H1 (cell line): Measurements from ENCODE around the gene ECEL1. TPM values are rescaled to one million over a fixed set of nuclear protein-coding genes. Genes with fewer than 3 reads are reported as not detected.

Experiments used
- CTCF ChIA-PET: fragments of 300-600 bp; sonication (Branson Sonifier 250); formaldehyde crosslinking; loops from one replicate; lab custom pipeline; 2021; ENCODE audit not compliant: partially characterized antibody; lab: Charles Lee
- POLR2A ChIA-PET: fragments of 300-600 bp; sonication (Branson Sonifier 250); formaldehyde crosslinking; loops from one replicate; lab custom pipeline; 2021; ENCODE audit warnings: inconsistent platforms; ENCODE audit not compliant: partially characterized antibody; lab: Charles Lee
- DNase-seq, 2 experiments: peaks; one replicate each; pipeline versions ENCODE4 v3.0.0 to v3.0.0-alpha.2; 2010 to 2022; ENCODE audit warnings: low spot score in 2 of 2, low read depth in 1 of 2, mixed read lengths in 1 of 2
- FAIRE-seq: peaks from 2 replicates; lab custom pipeline; 2011; peaks lifted over from hg19 to GRCh38; lab: Jason Lieb, UNC
- H2AFZ ChIP-seq: 2 replicates; pipeline ENCODE4 v1.8.1; 2012; ENCODE audit warnings: low read length, inconsistent platforms
- H2AK5ac ChIP-seq: 2 replicates; pipeline ENCODE4 v1.6.1; 2013; ENCODE audit warnings: low read depth, low read length
- H2BK120ac ChIP-seq: replicated peaks from 2 replicates; pipeline ENCODE3; 2013; ENCODE audit warnings: low read depth, low read length, inconsistent platforms
- H2BK12ac ChIP-seq: 2 replicates; pipeline ENCODE4 v1.6.1; 2013; ENCODE audit warnings: low read depth, low read length
- H2BK15ac ChIP-seq: 2 replicates; pipeline ENCODE4 v1.6.1; 2013; ENCODE audit warnings: low read length
- H2BK20ac ChIP-seq: 2 replicates; pipeline ENCODE4 v1.6.1; 2013; ENCODE audit warnings: low read length
- H2BK5ac ChIP-seq: 2 replicates; pipeline ENCODE4 v1.6.1; 2013; ENCODE audit warnings: low read depth, low read length
- H3K14ac ChIP-seq: 2 replicates; pipeline ENCODE4 v1.6.1; 2013; ENCODE audit warnings: inconsistent platforms; ENCODE audit not compliant: insufficient read length
- H3K18ac ChIP-seq: 2 replicates; pipeline ENCODE4 v1.6.1; 2013; ENCODE audit warnings: low read length; ENCODE audit errors: extremely low read depth
- H3K23ac ChIP-seq: 2 replicates; pipeline ENCODE4 v1.6.1; 2013; ENCODE audit warnings: inconsistent platforms; ENCODE audit not compliant: insufficient read length
- H3K23me2 ChIP-seq: 2 replicates; pipeline ENCODE4 v1.6.1; 2013; ENCODE audit warnings: low read depth, low read length
- H3K27ac ChIP-seq: 2 replicates; pipeline ENCODE4 v1.6.1; 2011; ENCODE audit warnings: low read depth, low read length, inconsistent platforms
- H3K27me3 ChIP-seq, 4 experiments: replicated peaks in 1 of 4; 1 replicate in 1 of 4; 2 replicates in 3 of 4; pipeline versions ENCODE4 v1.6.1 to v1.8.1; 2011 to 2013; ENCODE audit warnings: low read length in 3 of 4, mild to moderate bottlenecking in 3 of 4, inconsistent platforms in 2 of 4, mixed read lengths in 2 of 4, moderate library complexity in 1 of 4; ENCODE audit not compliant: control insufficient read depth in 3 of 4, insufficient read depth in 3 of 4; ENCODE audit errors: extremely low read depth in 1 of 4
- H3K36me3 ChIP-seq, 4 experiments: 2 replicates each; pipeline versions ENCODE4 v1.6.1 to v1.8.1; 2011 to 2013; ENCODE audit warnings: mild to moderate bottlenecking in 4 of 4, low read length in 3 of 4, moderate library complexity in 2 of 4, control low read depth in 1 of 4, inconsistent platforms in 1 of 4; ENCODE audit not compliant: insufficient read depth in 4 of 4, control insufficient read depth in 2 of 4
- H3K4ac ChIP-seq: replicated peaks from 2 replicates; pipeline ENCODE3; 2013; ENCODE audit warnings: low read length, low read depth, mixed read lengths, inconsistent platforms; ENCODE audit not compliant: insufficient read length
- H3K4me1 ChIP-seq, 4 experiments: replicated peaks in 1 of 4; 1 replicate in 1 of 4; 2 replicates in 3 of 4; pipeline versions ENCODE4 v1.6.1 to v1.8.1; 2011 to 2013; ENCODE audit warnings: low read length in 3 of 4, inconsistent platforms in 2 of 4, mixed read lengths in 1 of 4; ENCODE audit not compliant: insufficient read depth in 4 of 4, control insufficient read depth in 3 of 4
- H3K4me2 ChIP-seq, 2 experiments: 2 replicates each; pipeline versions ENCODE4 v1.6.1 to v1.8.1; 2011 to 2013; ENCODE audit warnings: low read depth in 2 of 2, low read length in 2 of 2, control low read depth in 1 of 2, inconsistent platforms in 1 of 2, mild to moderate bottlenecking in 1 of 2; ENCODE audit not compliant: insufficient read depth in 1 of 2
- H3K4me3 ChIP-seq, 4 experiments: fragments of 200-600, 300-600 bp in 1 of 4; sonication (generic), shearing (Covaris generic), sonication (Bioruptor Twin) in 1 of 4; 2 replicates each; pipeline versions ENCODE4 v1.5.1 to v1.8.1; 2011 to 2016; ENCODE audit warnings: low read length in 4 of 4, low read depth in 3 of 4, control low read depth in 2 of 4, inconsistent platforms in 2 of 4, mild to moderate bottlenecking in 2 of 4, mixed read lengths in 1 of 4, moderate library complexity in 1 of 4; ENCODE audit not compliant: insufficient read depth in 2 of 4; ENCODE audit errors: extremely low read depth in 1 of 4
- H3K56ac ChIP-seq: replicated peaks from 2 replicates; pipeline ENCODE3; 2013; ENCODE audit warnings: low read depth, mild to moderate bottlenecking, mixed read lengths, low read length, inconsistent platforms; ENCODE audit not compliant: insufficient read length
- H3K79me1 ChIP-seq: 2 replicates; pipeline ENCODE4 v1.6.1; 2013; ENCODE audit warnings: low read depth, low read length, control low read depth
- H3K79me2 ChIP-seq, 2 experiments: 2 replicates each; pipeline versions ENCODE4 v1.6.1 to v1.8.1; 2012 to 2013; ENCODE audit warnings: low read length in 2 of 2, mild to moderate bottlenecking in 2 of 2, inconsistent platforms in 1 of 2; ENCODE audit not compliant: insufficient read depth in 2 of 2, control insufficient read depth in 1 of 2
- H3K9ac ChIP-seq, 4 experiments: replicated peaks in 1 of 4; 1 replicate in 1 of 4; 2 replicates in 3 of 4; pipeline versions ENCODE4 v1.6.1 to v1.8.1; 2011 to 2013; ENCODE audit warnings: low read depth in 3 of 4, low read length in 3 of 4, control low read depth in 2 of 4, mild to moderate bottlenecking in 2 of 4, moderate library complexity in 2 of 4, inconsistent platforms in 1 of 4; ENCODE audit errors: extremely low read depth in 1 of 4
- H3K9me3 ChIP-seq, 2 experiments: 2 replicates each; pipeline versions ENCODE4 v1.6.1 to v1.8.1; 2012 to 2013; ENCODE audit warnings: mild to moderate bottlenecking in 2 of 2, moderate library complexity in 2 of 2, control low read depth in 1 of 2, inconsistent platforms in 1 of 2, low read depth in 1 of 2, low read length in 1 of 2, mixed read lengths in 1 of 2; ENCODE audit not compliant: insufficient read depth in 2 of 2
- H4K20me1 ChIP-seq, 2 experiments: replicated peaks in 1 of 2; 2 replicates each; pipeline versions ENCODE3 to v1.8.1; 2011 to 2013; ENCODE audit warnings: inconsistent platforms in 2 of 2, low read length in 2 of 2, mild to moderate bottlenecking in 1 of 2; ENCODE audit not compliant: insufficient read depth in 2 of 2, control insufficient read depth in 1 of 2
- H4K5ac ChIP-seq: 2 replicates; pipeline ENCODE4 v1.6.1; 2013; ENCODE audit warnings: low read length, low read depth, mixed read lengths, inconsistent platforms; ENCODE audit not compliant: insufficient read length
- H4K8ac ChIP-seq: 2 replicates; pipeline ENCODE4 v1.8.0; 2013; ENCODE audit warnings: mild to moderate bottlenecking, moderate library complexity, low read length, inconsistent platforms; ENCODE audit not compliant: insufficient read depth; ENCODE audit errors: extremely low read depth
- H4K91ac ChIP-seq: replicated peaks from 2 replicates; pipeline ENCODE3; 2013; ENCODE audit warnings: low read length, mixed read lengths, inconsistent platforms; ENCODE audit not compliant: insufficient read length
- ATF2 ChIP-seq: IDR thresholded peaks from 2 replicates; pipeline ENCODE4 v1.6.1; 2012; ENCODE audit warnings: low read length, inconsistent platforms
- CTBP2 ChIP-seq: IDR thresholded peaks from 2 replicates; pipeline ENCODE4 v1.7.0; 2011; ENCODE audit warnings: borderline replicate concordance, mild to moderate bottlenecking, moderate library complexity, mixed read lengths, low read length; ENCODE audit not compliant: insufficient read depth, insufficient read length
- EP300 ChIP-seq, 2 experiments: IDR thresholded peaks; 1 replicate in 1 of 2; 2 replicates in 1 of 2; pipeline ENCODE4 v1.6.1; 2011 to 2012; ENCODE audit warnings: low read depth in 2 of 2, low read length in 2 of 2, mild to moderate bottlenecking in 2 of 2, borderline replicate concordance in 1 of 2, inconsistent platforms in 1 of 2, moderate library complexity in 1 of 2
- JUN ChIP-seq: IDR thresholded peaks from 2 replicates; pipeline ENCODE4 v1.6.1; 2011; ENCODE audit warnings: low read depth, mild to moderate bottlenecking, improper control_type of control experiment, low read length
- MAX ChIP-seq: IDR thresholded peaks from 2 replicates; pipeline ENCODE4 v1.6.1; 2012; ENCODE audit warnings: inconsistent platforms
- RBBP5 ChIP-seq: IDR thresholded peaks from 2 replicates; pipeline ENCODE4 v1.7.1; 2012; ENCODE audit warnings: low read depth, mild to moderate bottlenecking, inconsistent platforms, low read length, moderate library complexity, borderline replicate concordance
- RFX5 ChIP-seq: IDR thresholded peaks from 2 replicates; pipeline ENCODE4 v1.6.1; 2011; ENCODE audit warnings: low read depth, low read length, improper control_type of control experiment, borderline replicate concordance
- RNF2 ChIP-seq: fragments of 200-900, 300-1000 bp; sonication (generic); IDR thresholded peaks from 2 replicates; pipeline ENCODE4 v1.7.1; 2016; ENCODE audit warnings: borderline replicate concordance, low read depth, mild to moderate bottlenecking, antibody characterized with exemption, low read length; ENCODE audit not compliant: poor library complexity, severe bottlenecking; ENCODE audit errors: missing control alignments
- SAP30 ChIP-seq: fragments of 300-600 bp; sonication (generic); IDR thresholded peaks from 2 replicates; pipeline ENCODE4 v1.7.1; 2012; ENCODE audit warnings: low read length, moderate library complexity, mild to moderate bottlenecking, inconsistent platforms; ENCODE audit not compliant: insufficient read depth, insufficient replicate concordance
- TBP ChIP-seq: IDR thresholded peaks from 2 replicates; pipeline ENCODE4 v1.6.1; 2011; ENCODE audit warnings: low read depth, low read length, improper control_type of control experiment
- WGBS, 2 experiments: shearing (Covaris generic) in 1 of 2; methylation state at CpG; one replicate each; pipeline versions ENCODE4 v1.1.6 to v1.1.7; 2013 to 2015; ENCODE audit warnings: low lambda C conversion rate in 2 of 2, mixed read lengths in 2 of 2, inconsistent platforms in 1 of 2, low coverage in 1 of 2, missing lambda C conversion rate in 1 of 2; ENCODE audit not compliant: insufficient replicate concordance in 2 of 2, insufficient coverage in 1 of 2, insufficient read length in 1 of 2; ENCODE audit errors: extremely low coverage in 1 of 2, missing lambda C conversion rate in 1 of 2; 5-methylcytosine and 5-hydroxymethylcytosine counted together
- polyA plus RNA-seq, 7 experiments: library from polyadenylated mRNA; depleted of rRNA in 3 of 7; stranded (reverse) in 5 of 7; unstranded in 2 of 7; fragments of >200 nt in 5 of 7; fragments of 200-250 nt in 2 of 7; gene quantifications; 1 replicate in 5 of 7; 2 replicates in 1 of 7; 4 replicates in 1 of 7; pipeline versions ENCODE4 v1.2.1 to v1.2.3, GENCODE V29; 2011 to 2013; ENCODE audit warnings: missing spikeins in 2 of 7, mixed read lengths in 2 of 7
- total RNA-seq: library from RNA; stranded (reverse); fragmentation: NEBNext Ultra II Directional; extraction: Animal tissue kit (Norgen Biotek cat#: 25700); gene quantifications from 2 replicates; pipeline ENCODE4 v1.2.1, GENCODE V29; 2021

ECEL1 gene
- total and polyA plus RNA-seq, 2 of the 8 experiments (the other 6 are each of a cell fraction or from before 2014, with no cell fraction given): 7.7 to 20.2 TPM

- Histone ChIP-seq H3K36me3 (no peaks in the 10 kb centered on the region), H2BK20ac (no peak overlapping the region), H2BK15ac (peak overlapping the region; percentile 61; the same call in 1 of the 2 replicates), H2AFZ (no peak overlapping the region), H3K4ac (no peak overlapping the region), H4K20me1 (no peaks in the 10 kb centered on the region), H4K8ac (no peak overlapping the region), H3K23ac (no peak overlapping the region), H3K27ac (no peak overlapping the region), H4K91ac (no peak overlapping the region), H2AK5ac (no peak overlapping the region), H2BK12ac (no peak overlapping the region), H3K56ac (no peak overlapping the region), H4K5ac (no peak overlapping the region), H3K79me1 (no peaks in the 10 kb centered on the region), H3K4me1 (peaks cover 0 to 4% (median 3%) of the 10 kb centered on the region in 4 experiments; a peak in 5 of 7 replicates), H2BK5ac (no peak overlapping the region), H3K79me2 (no peaks in the 10 kb centered on the region), H3K27me3 (peaks cover 0 to 11% (median 8%) of the 10 kb centered on the region in 4 experiments; a peak in 6 of 7 replicates), H3K4me3 (no peak overlapping the region), H3K4me2 (no peak overlapping the region), H3K23me2 (peaks cover 2% of the 10 kb centered on the region; the same call in 1 of the 2 replicates), H3K9ac (no peak overlapping the region), H3K18ac (no peak overlapping the region), H3K9me3 (no peaks in the 10 kb centered on the region), H3K14ac (no peak overlapping the region), H2BK120ac (no peak overlapping the region)
- ChIA-PET CTCF (interaction anchor here (1.4 to 10.6 kb wide), 4 partner anchors 8 to 79 kb away, joined by 3 to 176 read pairs (median 5); no protein-coding TSS in a partner anchor), POLR2A (interaction anchor here (0.7 kb wide), 1 partner anchor 44 kb away, joined by 3 read pairs; no protein-coding TSS in a partner anchor)
- 77% methylated on average over 3 of the region's 3 CpGs; no CpG with 5 or more reads in 1 of the 2 experiments for WGBS, 2 experiments
- DNase-seq (no peak), FAIRE-seq (no peak)
- no peak for TF ChIP-seq SAP30
- no peak for TF ChIP-seq TBP
- no peak for TF ChIP-seq MAX
- TF ChIP-seq CTBP2: no peak
- no peak for TF ChIP-seq ATF2
- TF ChIP-seq JUN: no peak
- no peak for TF ChIP-seq RNF2
- no peak for TF ChIP-seq RFX5
- no peak for TF ChIP-seq EP300 (IDR thresholded peaks at IDR 0.05; ENCODE audit: borderline replicate concordance in 1 of 2, low read depth in 2 of 2, low read length in 2 of 2)
- no peak for TF ChIP-seq RBBP5
Observed at GRCh38 chr2:232516551-232516950, 28.9 kb upstream of the ECEL1 start.
